Calu3 (cell line): ENCODE results near the gene DGCR6L. TPM values are rescaled to one million over a fixed set of nuclear protein-coding genes. Genes with fewer than 3 reads are reported as not detected.
"Not testable (repeated sequence)": the region's sequence is repeated elsewhere in the genome, so short reads cannot be mapped to it uniquely, and the experiment has no call there.

Experiments used
- BruUV-seq: library from RNA; stranded (reverse); fragments of 400-500 nt; replicated peaks from 2 replicates; lab custom pipeline; 2021; lab: Mats Ljungman, UMichigan
- CTCF ChIA-PET: fragments of 300-600 bp; sonication (Branson Sonifier 250); formaldehyde crosslinking; loops from one replicate; lab custom pipeline; 2022; ENCODE audit warnings: antibody characterized with exemption; lab: Charles Lee
- DNase-seq: peaks from one replicate; pipeline ENCODE4 v3.0.0; 2022
- H3K27ac Mint-ChIP-seq: one replicate; pipeline ENCODE4 v1.8.0; 2022; ENCODE audit warnings: mixed read lengths; ENCODE audit not compliant: unreplicated experiment
- H3K27me3 Mint-ChIP-seq: one replicate; pipeline ENCODE4 v1.8.0; 2022; ENCODE audit warnings: mixed read lengths; ENCODE audit not compliant: unreplicated experiment
- H3K36me3 Mint-ChIP-seq: one replicate; pipeline ENCODE4 v1.8.0; 2022; ENCODE audit warnings: mild to moderate bottlenecking, moderate library complexity, mixed read lengths; ENCODE audit not compliant: insufficient read depth, unreplicated experiment
- H3K4me1 Mint-ChIP-seq: one replicate; pipeline ENCODE4 v1.8.0; 2022; ENCODE audit warnings: mild to moderate bottlenecking, low read depth, mixed read lengths; ENCODE audit not compliant: unreplicated experiment
- H3K4me3 Mint-ChIP-seq: one replicate; pipeline ENCODE4 v1.8.0; 2022; ENCODE audit warnings: mild to moderate bottlenecking, low read depth, moderate library complexity, mixed read lengths; ENCODE audit not compliant: unreplicated experiment
- H3K9me3 Mint-ChIP-seq: one replicate; pipeline ENCODE4 v1.8.0; 2022; ENCODE audit warnings: low read depth, mixed read lengths; ENCODE audit not compliant: unreplicated experiment
- CTCF ChIP-seq: fragments of 200-600 bp; IDR thresholded peaks from one replicate; pipeline ENCODE4 v1.8.0; 2022; ENCODE audit warnings: antibody characterized with exemption; ENCODE audit not compliant: unreplicated experiment
- intact Hi-C: fragments of 100-400 bp; cut with micrococcal nuclease; formaldehyde crosslinking; loops from one replicate; pipeline ENCODE4 v1.10.0; 2022; ENCODE audit not compliant: unreplicated experiment
- total RNA-seq: library from RNA; stranded (reverse); gene quantifications from 2 replicates; pipeline ENCODE4 v1.2.3, GENCODE V29; 2022

DGCR6L gene
- total RNA-seq, 1 experiment from 2014 or later: 39.6 TPM

- intact Hi-C loops: no loop called here
- no peaks in the 10 kb centered on the region for H3K4me1 Mint-ChIP-seq
- CTCF ChIA-PET: no interaction called here
- H3K27me3 Mint-ChIP-seq: peaks cover 100% of the 10 kb centered on the region
- no peak for DNase-seq
- no peak overlapping the region for H3K27ac Mint-ChIP-seq
- no peaks in the 10 kb centered on the region for H3K9me3 Mint-ChIP-seq
- H3K4me3 Mint-ChIP-seq: no peak overlapping the region
- no peak for TF ChIP-seq CTCF
- BruUV-seq: no TSS peak
- H3K36me3 Mint-ChIP-seq: peaks cover 4% of the 10 kb centered on the region
These were observed 28.2 kb downstream of the DGCR6L start for GRCh38 chr22:20291604-20292063.

- Mint-ChIP-seq H3K27me3 (peaks cover 100% of the 10 kb centered on the region), H3K9me3 (no peaks in the 10 kb centered on the region), H3K4me1 (no peaks in the 10 kb centered on the region), H3K36me3 (peaks cover 4% of the 10 kb centered on the region), H3K27ac (no peak overlapping the region), H3K4me3 (no peak overlapping the region)
- intact Hi-C loops: no loop called here
- CTCF ChIA-PET: no interaction called here
- no peak for TF ChIP-seq CTCF
- no peak for DNase-seq
- no TSS peak for BruUV-seq
These were observed 28.6 kb downstream of the DGCR6L start for GRCh38 chr22:20291249-20291586.

- H3K9me3 Mint-ChIP-seq: no peaks in the 10 kb centered on the region
- H3K27me3 Mint-ChIP-seq: peaks cover 97% of the 10 kb centered on the region
- CTCF ChIA-PET: no interaction called here
- BruUV-seq: no TSS peak
- peaks cover 4% of the 10 kb centered on the region for H3K36me3 Mint-ChIP-seq
- TF ChIP-seq CTCF: no peak
- no peak overlapping the region for H3K27ac Mint-ChIP-seq
- no peaks in the 10 kb centered on the region for H3K4me1 Mint-ChIP-seq
- DNase-seq: no peak
- intact Hi-C loops: no loop called here
- H3K4me3 Mint-ChIP-seq: no peak overlapping the region
These were observed 29.1 kb downstream of the DGCR6L start for GRCh38 chr22:20290578-20291248.

GRCh38 chr22:20290045-20290392, 29.8 kb downstream of the DGCR6L start:
- intact Hi-C loops: no loop called here
- Mint-ChIP-seq H3K4me1 (no peaks in the 10 kb centered on the region), H3K27me3 (peaks cover 90% of the 10 kb centered on the region), H3K27ac (no peak overlapping the region), H3K36me3 (peaks cover 4% of the 10 kb centered on the region), H3K4me3 (no peak overlapping the region), H3K9me3 (no peaks in the 10 kb centered on the region)
- no peak for DNase-seq
- CTCF ChIA-PET: no interaction called here
- no TSS peak for BruUV-seq
- TF ChIP-seq CTCF: no peak

- DNase-seq, H3K9me3 Mint-ChIP-seq, H3K36me3 Mint-ChIP-seq, CTCF ChIA-PET, H3K4me3 Mint-ChIP-seq, H3K27ac Mint-ChIP-seq, BruUV-seq, H3K4me1 Mint-ChIP-seq, intact Hi-C loops: not testable (repeated sequence)
- H3K27me3 Mint-ChIP-seq: peaks cover 86% of the 10 kb centered on the region
These were observed 30.4 kb downstream of the DGCR6L start for GRCh38 chr22:20289182-20290044.

- peaks cover 86% of the 10 kb centered on the region for H3K27me3 Mint-ChIP-seq
- BruUV-seq, DNase-seq, H3K9me3 Mint-ChIP-seq, H3K27ac Mint-ChIP-seq, H3K4me1 Mint-ChIP-seq, intact Hi-C loops, H3K4me3 Mint-ChIP-seq, H3K36me3 Mint-ChIP-seq: not testable (repeated sequence)
- CTCF ChIA-PET: interaction anchor here (2.3 kb wide), 1 partner anchor 130 kb away, joined by 11 read pairs; no protein-coding TSS in a partner anchor
These were observed 33.0 kb downstream of the DGCR6L start for GRCh38 chr22:20286784-20287423.
